ENCODE measurements around the gene BBS10. TPM values are rescaled to one million over a fixed set of nuclear protein-coding genes. Genes with fewer than 3 reads are reported as not detected.

Gene BBS10
- polyA plus RNA-seq, 1 donor from 2014 or later: 15.4 TPM

GRCh38 chr12:76312315-76312714, 35.9 kb downstream of the BBS10 start:
- no peak overlapping the region for H3K4me2 ChIP-seq (ENCODE audit: low read length)
- no peaks in the 10 kb centered on the region for H3K9me2 ChIP-seq (ENCODE audit: insufficient read depth, low read length)
- no peak overlapping the region for H2AFZ ChIP-seq (ENCODE audit: low read depth, low read length)
- no peak for TF ChIP-seq TAF1 (IDR thresholded peaks at IDR 0.05; ENCODE audit: low read depth)
- no peak for TF ChIP-seq RAD21 (conservative IDR thresholded peaks at IDR 0.05)
- TF ChIP-seq EP300 (conservative IDR thresholded peaks at IDR 0.05; ENCODE audit: poor library complexity, severe bottlenecking): no peak
- no peak for TF ChIP-seq MXI1 (conservative IDR thresholded peaks at IDR 0.05; ENCODE audit: poor library complexity, severe bottlenecking)
- TF ChIP-seq CTCF (IDR thresholded peaks at IDR 0.05; ENCODE audit: poor library complexity, severe bottlenecking): no peak
- TF ChIP-seq EZH2 (IDR thresholded peaks at IDR 0.05; ENCODE audit: borderline replicate concordance, insufficient read depth, low read length, poor library complexity, severe bottlenecking): no peak
- TF ChIP-seq POLR2AphosphoS5 (IDR thresholded peaks at IDR 0.05): no peak
- no peak for TF ChIP-seq REST (IDR thresholded peaks at IDR 0.05; ENCODE audit: borderline replicate concordance)
- no peak for TF ChIP-seq SMC3 (conservative IDR thresholded peaks at IDR 0.05; ENCODE audit: poor library complexity)
- H3K79me2 ChIP-seq (replicated peaks; ENCODE audit: insufficient read depth, low read length): no peaks in the 10 kb centered on the region
- no peaks in the 10 kb centered on the region for H3K27me3 ChIP-seq (ENCODE audit: insufficient read depth, low read depth, low read length)
- H3K4me3 ChIP-seq (ENCODE audit: low read length): no peak overlapping the region
- H3K9me3 ChIP-seq (ENCODE audit: low read length): no peaks in the 10 kb centered on the region
- H3K27ac ChIP-seq (ENCODE audit: low read length): no peak overlapping the region
- H3F3A ChIP-seq (ENCODE audit: insufficient read depth, low read length, poor library complexity, severe bottlenecking): no peaks in the 10 kb centered on the region
- H3K9ac ChIP-seq (ENCODE audit: low read length): no peak overlapping the region
- H3K36me3 ChIP-seq (ENCODE audit: insufficient read depth, low read length): no peaks in the 10 kb centered on the region
- no peaks in the 10 kb centered on the region for H4K20me1 ChIP-seq (ENCODE audit: insufficient read depth)

GRCh38 chr12:76311796-76312195, 36.4 kb downstream of the BBS10 start:
- TF ChIP-seq MXI1 (conservative IDR thresholded peaks at IDR 0.05; ENCODE audit: poor library complexity, severe bottlenecking): no peak
- TF ChIP-seq REST (IDR thresholded peaks at IDR 0.05; ENCODE audit: borderline replicate concordance): no peak
- TF ChIP-seq TAF1 (IDR thresholded peaks at IDR 0.05; ENCODE audit: low read depth): no peak
- no peak for TF ChIP-seq POLR2AphosphoS5 (IDR thresholded peaks at IDR 0.05)
- no peak for TF ChIP-seq CTCF (IDR thresholded peaks at IDR 0.05; ENCODE audit: poor library complexity, severe bottlenecking)
- no peak for TF ChIP-seq SMC3 (conservative IDR thresholded peaks at IDR 0.05; ENCODE audit: poor library complexity)
- TF ChIP-seq EZH2 (IDR thresholded peaks at IDR 0.05; ENCODE audit: borderline replicate concordance, insufficient read depth, low read length, poor library complexity, severe bottlenecking): no peak
- TF ChIP-seq EP300 (conservative IDR thresholded peaks at IDR 0.05; ENCODE audit: poor library complexity, severe bottlenecking): no peak
- no peak for TF ChIP-seq RAD21 (conservative IDR thresholded peaks at IDR 0.05)
- Histone ChIP-seq H3K4me3 (ENCODE audit: low read length) (no peak overlapping the region), H4K20me1 (ENCODE audit: insufficient read depth) (no peaks in the 10 kb centered on the region), H3K9me2 (ENCODE audit: insufficient read depth, low read length) (no peaks in the 10 kb centered on the region), H3K79me2 (replicated peaks; ENCODE audit: insufficient read depth, low read length) (no peaks in the 10 kb centered on the region), H3K27ac (ENCODE audit: low read length) (no peak overlapping the region), H3F3A (ENCODE audit: insufficient read depth, low read length, poor library complexity, severe bottlenecking) (no peaks in the 10 kb centered on the region), H3K4me2 (ENCODE audit: low read length) (no peak overlapping the region), H3K9ac (ENCODE audit: low read length) (no peak overlapping the region), H3K9me3 (ENCODE audit: low read length) (no peaks in the 10 kb centered on the region), H2AFZ (ENCODE audit: low read depth, low read length) (no peak overlapping the region), H3K36me3 (ENCODE audit: insufficient read depth, low read length) (no peaks in the 10 kb centered on the region), H3K27me3 (ENCODE audit: insufficient read depth, low read depth, low read length) (no peaks in the 10 kb centered on the region)

Measured in neural cell (in vitro differentiated cells).